OCI-LY1 (cell line): ENCODE results near the gene IFT52.

ENCODE experiments used
- H2AFZ ChIP-seq: fragments of 200-600 bp; sonication (generic), shearing (Covaris generic); 2 replicates; pipeline ENCODE4 v1.6.0; 2014; ENCODE audit warnings: antibody characterized with exemption, mild to moderate bottlenecking, low read length
- H3F3A ChIP-seq: fragments of 200-600 bp; sonication (generic), shearing (Covaris generic); 2 replicates; pipeline ENCODE4 v1.6.0; 2014; ENCODE audit warnings: mild to moderate bottlenecking, antibody characterized with exemption, low read length, moderate library complexity; ENCODE audit not compliant: insufficient read depth
- H3K27ac ChIP-seq: fragments of 200-600 bp; sonication (generic); 2 replicates; pipeline ENCODE4 v1.5.1; 2014; ENCODE audit warnings: low read length, mixed run types, mild to moderate bottlenecking, low read depth; ENCODE audit not compliant: poor library complexity, severe bottlenecking
- H3K27me3 ChIP-seq: fragments of 200-600 bp; sonication (generic); 2 replicates; pipeline ENCODE4 v1.6.0; 2014; ENCODE audit warnings: antibody characterized with exemption, mild to moderate bottlenecking, low read length, moderate library complexity; ENCODE audit not compliant: insufficient read depth
- H3K36me3 ChIP-seq: fragments of 200-600 bp; sonication (generic); 2 replicates; pipeline ENCODE4 v1.6.1; 2014; ENCODE audit warnings: mild to moderate bottlenecking, antibody characterized with exemption, low read length, moderate library complexity, mixed read lengths; ENCODE audit not compliant: insufficient read depth
- H3K4me1 ChIP-seq: fragments of 200-600 bp; sonication (generic); 2 replicates; pipeline ENCODE4 v1.5.1; 2014; ENCODE audit warnings: mild to moderate bottlenecking, low read length, moderate library complexity; ENCODE audit not compliant: insufficient read depth, severe bottlenecking
- H3K4me2 ChIP-seq: fragments of 200-600 bp; sonication (generic), shearing (Covaris generic); 2 replicates; pipeline ENCODE4 v1.6.1; 2014; ENCODE audit warnings: low read length
- H3K4me3 ChIP-seq: fragments of 200-600 bp; sonication (generic); 2 replicates; pipeline ENCODE4 v1.5.1; 2014; ENCODE audit warnings: low read length, low read depth, mild to moderate bottlenecking, mixed read lengths; ENCODE audit not compliant: poor library complexity, severe bottlenecking
- H3K79me2 ChIP-seq: fragments of 200-600 bp; shearing (Covaris generic); 2 replicates; pipeline ENCODE4 v1.6.1; 2016; ENCODE audit warnings: mixed run types, low read length, mixed read lengths; ENCODE audit not compliant: insufficient read depth
- H3K9ac ChIP-seq: fragments of 200-600 bp; sonication (generic), shearing (Covaris generic); 2 replicates; pipeline ENCODE4 v1.6.1; 2014; ENCODE audit warnings: mild to moderate bottlenecking, low read length, mixed read lengths
- H3K9me2 ChIP-seq: fragments of 200-600 bp; sonication (generic), shearing (Covaris generic); 2 replicates; pipeline ENCODE4 v1.6.1; 2014; ENCODE audit warnings: low read depth, mild to moderate bottlenecking, low read length, mixed read lengths
- H3K9me3 ChIP-seq: fragments of 200-600 bp; shearing (Covaris generic); 2 replicates; pipeline ENCODE4 v1.6.1; 2014; ENCODE audit warnings: low read length, mixed read lengths
- H4K20me1 ChIP-seq: fragments of 200-600 bp; sonication (generic), shearing (Covaris generic); 2 replicates; pipeline ENCODE4 v1.6.0; 2016; ENCODE audit warnings: mild to moderate bottlenecking, low read length; ENCODE audit not compliant: insufficient read depth
- EZH2 ChIP-seq: fragments of 200-600 bp; sonication (generic), shearing (Covaris generic); IDR thresholded peaks from 2 replicates; pipeline ENCODE4 v1.8.0; 2017; ENCODE audit warnings: borderline replicate concordance, mixed run types, mild to moderate bottlenecking, antibody characterized with exemption, low read length, moderate library complexity, mixed read lengths
- TF ChIP-seq, protein P1 (sequence below): fragments of 200-600 bp; sonication (generic), shearing (Covaris generic); IDR thresholded peaks from 2 replicates; pipeline ENCODE4 v1.5.1; 2017; ENCODE audit warnings: mild to moderate bottlenecking, antibody characterized with exemption, low read length, moderate library complexity, mixed read lengths

IFT52 gene

DNA sequence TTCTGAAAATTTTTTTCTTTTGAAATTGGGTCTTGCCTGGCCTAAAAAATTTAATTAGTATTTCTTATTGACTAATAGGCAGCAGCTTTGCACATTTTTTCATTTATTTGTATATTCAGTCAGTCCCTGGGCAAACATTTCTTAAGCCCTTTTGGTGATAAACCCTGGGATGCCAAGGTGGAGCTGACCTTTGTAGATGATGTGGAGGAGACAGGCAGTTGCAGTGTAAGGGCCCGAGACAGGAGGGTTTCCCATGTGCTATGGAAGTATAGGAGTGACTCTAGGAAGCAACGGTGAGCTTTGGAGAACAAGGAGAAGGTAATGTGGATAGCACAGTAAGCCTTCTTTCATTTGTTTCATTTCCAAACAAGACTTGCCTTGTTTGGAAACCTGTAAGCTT is 79.7 kb downstream of the IFT52 start:
- peaks cover 62% of the 10 kb centered on the region for H3K79me2 ChIP-seq
- TF ChIP-seq, protein P1, sequence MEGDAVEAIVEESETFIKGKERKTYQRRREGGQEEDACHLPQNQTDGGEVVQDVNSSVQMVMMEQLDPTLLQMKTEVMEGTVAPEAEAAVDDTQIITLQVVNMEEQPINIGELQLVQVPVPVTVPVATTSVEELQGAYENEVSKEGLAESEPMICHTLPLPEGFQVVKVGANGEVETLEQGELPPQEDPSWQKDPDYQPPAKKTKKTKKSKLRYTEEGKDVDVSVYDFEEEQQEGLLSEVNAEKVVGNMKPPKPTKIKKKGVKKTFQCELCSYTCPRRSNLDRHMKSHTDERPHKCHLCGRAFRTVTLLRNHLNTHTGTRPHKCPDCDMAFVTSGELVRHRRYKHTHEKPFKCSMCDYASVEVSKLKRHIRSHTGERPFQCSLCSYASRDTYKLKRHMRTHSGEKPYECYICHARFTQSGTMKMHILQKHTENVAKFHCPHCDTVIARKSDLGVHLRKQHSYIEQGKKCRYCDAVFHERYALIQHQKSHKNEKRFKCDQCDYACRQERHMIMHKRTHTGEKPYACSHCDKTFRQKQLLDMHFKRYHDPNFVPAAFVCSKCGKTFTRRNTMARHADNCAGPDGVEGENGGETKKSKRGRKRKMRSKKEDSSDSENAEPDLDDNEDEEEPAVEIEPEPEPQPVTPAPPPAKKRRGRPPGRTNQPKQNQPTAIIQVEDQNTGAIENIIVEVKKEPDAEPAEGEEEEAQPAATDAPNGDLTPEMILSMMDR = no peak
- TF ChIP-seq EZH2 = no peak
- peak overlapping the region; percentile 79; the same call in 1 of the 2 replicates for H3K4me2 ChIP-seq
- no peaks in the 10 kb centered on the region for H3F3A ChIP-seq
- H3K27ac ChIP-seq = peak overlapping the region; percentile 79
- H3K9me3 ChIP-seq = no peaks in the 10 kb centered on the region
- H3K36me3 ChIP-seq = peaks cover 64% of the 10 kb centered on the region
- no peak overlapping the region for H3K4me3 ChIP-seq
- peaks cover 36% of the 10 kb centered on the region for H3K4me1 ChIP-seq
- H2AFZ ChIP-seq = no peak overlapping the region
- no peaks in the 10 kb centered on the region for H4K20me1 ChIP-seq
- H3K9me2 ChIP-seq = no peaks in the 10 kb centered on the region
- no peak overlapping the region for H3K9ac ChIP-seq
- no peaks in the 10 kb centered on the region for H3K27me3 ChIP-seq

DNA sequence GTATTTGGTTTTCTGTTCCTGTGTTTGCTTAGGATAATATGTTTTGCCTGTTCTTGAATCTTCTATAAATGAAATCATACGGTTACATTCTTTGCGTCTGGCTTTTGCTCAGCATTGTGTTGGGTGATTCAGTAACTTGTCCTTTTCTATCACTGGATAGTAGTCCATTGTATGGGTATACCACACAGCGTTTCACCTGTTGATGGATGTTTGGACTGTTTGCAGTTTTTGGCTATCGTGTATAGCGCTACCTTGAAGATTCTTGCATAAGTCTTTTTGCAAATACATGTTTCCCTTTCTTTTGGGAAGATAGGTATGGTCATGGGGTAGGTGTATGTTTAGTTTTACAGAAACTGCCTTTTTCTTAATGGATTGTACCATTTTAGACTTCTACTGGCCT is 85.6 kb downstream of the IFT52 start:
- Histone ChIP-seq H3K27ac (peak overlapping the region; percentile 23), H3K4me2 (no peak overlapping the region), H3K36me3 (peaks cover 74% of the 10 kb centered on the region), H3K27me3 (no peaks in the 10 kb centered on the region), H4K20me1 (no peaks in the 10 kb centered on the region), H3K9ac (no peak overlapping the region), H3K4me3 (no peak overlapping the region), H3F3A (peaks cover 9% of the 10 kb centered on the region; the same call in 1 of the 2 replicates), H3K4me1 (peaks cover 49% of the 10 kb centered on the region), H3K79me2 (peaks cover 49% of the 10 kb centered on the region), H2AFZ (no peak overlapping the region), H3K9me2 (no peaks in the 10 kb centered on the region), H3K9me3 (no peaks in the 10 kb centered on the region)
- TF ChIP-seq EZH2 = no peak
- TF ChIP-seq, protein P1 = no peak

DNA sequence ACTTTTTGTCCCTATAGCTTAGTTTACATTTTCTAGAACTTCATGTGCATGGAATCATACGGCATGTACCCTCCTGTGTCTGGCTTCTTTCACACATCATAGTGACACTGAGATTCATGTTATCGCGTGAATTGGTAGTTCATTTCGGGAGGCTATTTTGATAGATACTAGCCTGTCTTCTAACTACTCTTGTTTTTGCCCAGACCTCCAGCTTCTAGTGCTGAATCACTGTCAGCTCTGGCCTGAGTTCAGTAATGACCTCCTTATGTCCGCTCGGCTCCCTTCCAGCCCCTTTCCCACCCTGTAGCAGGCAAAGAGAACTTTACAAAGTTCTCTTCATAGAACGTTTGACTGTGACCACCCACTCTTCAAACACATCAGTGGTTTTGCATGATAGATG is 90.2 kb downstream of the IFT52 start:
- H3K9me2 ChIP-seq = no peaks in the 10 kb centered on the region
- H2AFZ ChIP-seq = no peak overlapping the region
- peak overlapping the region; percentile 66 for H3K4me2 ChIP-seq
- peaks cover 65% of the 10 kb centered on the region for H3K4me1 ChIP-seq
- no peaks in the 10 kb centered on the region for H4K20me1 ChIP-seq
- peaks cover 20% of the 10 kb centered on the region for H3K79me2 ChIP-seq
- TF ChIP-seq EZH2 = no peak
- TF ChIP-seq, protein P1 = no peak
- H3K9me3 ChIP-seq = no peaks in the 10 kb centered on the region
- H3K27ac ChIP-seq = peak overlapping the region; percentile 99
- peaks cover 55% of the 10 kb centered on the region for H3K36me3 ChIP-seq
- peak overlapping the region; percentile 68 for H3K9ac ChIP-seq
- peak overlapping the region; percentile 48 for H3K4me3 ChIP-seq
- no peaks in the 10 kb centered on the region for H3K27me3 ChIP-seq
- H3F3A ChIP-seq = peaks cover 13% of the 10 kb centered on the region; the same call in 1 of the 2 replicates
